Colonic mucosa (tissue), 4 donors: Measurements from ENCODE around the gene LPAR2. TPM values are rescaled to one million over a fixed set of nuclear protein-coding genes. Genes with fewer than 3 reads are reported as not detected.

Experiments
- DNase-seq: peaks from one replicate; pipeline ENCODE4 v3.0.0-alpha.2; 2020
- H3K27ac ChIP-seq: fragments of 200-600 bp; one replicate; pipeline ENCODE4 v1.8.0; 2021
- H3K27me3 ChIP-seq: fragments of 200-600 bp; one replicate; pipeline ENCODE4 v1.8.0; 2021
- H3K36me3 ChIP-seq: fragments of 200-600 bp; one replicate; pipeline ENCODE4 v1.8.0; 2021
- H3K4me1 ChIP-seq: fragments of 200-600 bp; one replicate; pipeline ENCODE4 v1.8.0; 2021; ENCODE audit warnings: mild to moderate bottlenecking
- H3K4me3 ChIP-seq: fragments of 200-600 bp; one replicate; pipeline ENCODE4 v1.8.0; 2021
- H3K9ac ChIP-seq, 2 donors: one replicate each; pipeline ENCODE4 v1.7.0; 2013; ENCODE audit warnings: control low read depth in 2 of 2, low read depth in 2 of 2, low read length in 2 of 2
- H3K9me3 ChIP-seq: fragments of 200-600 bp; one replicate; pipeline ENCODE4 v1.8.0; 2021
- intact Hi-C: fragments of 100-400 bp; cut with DNase I; formaldehyde crosslinking; loops from one replicate; pipeline ENCODE4 v1.14.1; 2022
- total RNA-seq, 2 donors: library from RNA; stranded (reverse); fragmentation: NEBNext Ultra II Directional in 1 of 2; extraction: Animal tissue kit (Norgen Biotek cat#: 25700) in 1 of 2; gene quantifications; one replicate each; pipeline ENCODE4 v1.2.1, GENCODE V29; 2021
- TF ChIP-seq, protein P1 (sequence below): fragments of 200-600 bp; IDR thresholded peaks from one replicate; pipeline ENCODE4 v1.8.0; 2022; ENCODE audit warnings: antibody characterized with exemption, mild to moderate bottlenecking
- donor health status: healthy.
- donor health status: DM: no; HTN: no; CAD: no.
- donor health status: DM: no; HTN: no; CAD: no.

Gene LPAR2
- total RNA-seq, 2 donors from 2014 or later = 16.6 to 22.6 TPM

DNA sequence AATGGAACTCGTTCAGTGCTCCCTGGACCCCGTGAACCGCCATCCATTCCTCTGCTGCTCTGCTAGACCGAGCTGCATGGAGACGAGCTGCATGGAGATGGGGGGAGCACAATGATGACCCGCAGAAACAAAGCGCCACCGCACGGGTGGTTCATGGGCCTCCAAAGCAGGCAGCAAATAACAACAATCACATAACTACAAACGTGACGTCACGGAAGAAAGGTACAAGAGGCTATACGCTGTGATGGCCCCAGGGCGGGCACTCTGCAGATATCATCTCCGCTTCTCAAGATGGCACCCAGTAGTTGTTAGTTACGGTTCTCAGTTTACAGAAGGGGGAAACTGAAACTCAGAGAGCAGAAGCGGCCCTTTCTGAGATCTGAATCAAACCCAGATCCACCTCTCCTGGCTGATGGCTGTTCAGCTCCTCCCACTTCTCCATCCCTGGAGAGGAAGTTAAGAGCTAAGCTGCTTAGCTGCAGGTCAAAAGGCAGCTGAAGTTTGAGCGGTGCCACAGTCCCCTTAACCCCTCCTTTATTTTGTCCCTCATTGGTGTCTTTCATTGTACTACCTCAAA is 33.7 kb upstream of the LPAR2 start:
- TF ChIP-seq, protein P1, sequence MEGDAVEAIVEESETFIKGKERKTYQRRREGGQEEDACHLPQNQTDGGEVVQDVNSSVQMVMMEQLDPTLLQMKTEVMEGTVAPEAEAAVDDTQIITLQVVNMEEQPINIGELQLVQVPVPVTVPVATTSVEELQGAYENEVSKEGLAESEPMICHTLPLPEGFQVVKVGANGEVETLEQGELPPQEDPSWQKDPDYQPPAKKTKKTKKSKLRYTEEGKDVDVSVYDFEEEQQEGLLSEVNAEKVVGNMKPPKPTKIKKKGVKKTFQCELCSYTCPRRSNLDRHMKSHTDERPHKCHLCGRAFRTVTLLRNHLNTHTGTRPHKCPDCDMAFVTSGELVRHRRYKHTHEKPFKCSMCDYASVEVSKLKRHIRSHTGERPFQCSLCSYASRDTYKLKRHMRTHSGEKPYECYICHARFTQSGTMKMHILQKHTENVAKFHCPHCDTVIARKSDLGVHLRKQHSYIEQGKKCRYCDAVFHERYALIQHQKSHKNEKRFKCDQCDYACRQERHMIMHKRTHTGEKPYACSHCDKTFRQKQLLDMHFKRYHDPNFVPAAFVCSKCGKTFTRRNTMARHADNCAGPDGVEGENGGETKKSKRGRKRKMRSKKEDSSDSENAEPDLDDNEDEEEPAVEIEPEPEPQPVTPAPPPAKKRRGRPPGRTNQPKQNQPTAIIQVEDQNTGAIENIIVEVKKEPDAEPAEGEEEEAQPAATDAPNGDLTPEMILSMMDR = no peak
- no peaks in the 10 kb centered on the region for H3K9me3 ChIP-seq
- DNase-seq = no peak
- intact Hi-C loops = no loop called here
- H3K27ac ChIP-seq = no peak overlapping the region
- H3K4me3 ChIP-seq = no peak overlapping the region
- no peaks in the 10 kb centered on the region for H3K27me3 ChIP-seq
- H3K4me1 ChIP-seq = no peaks in the 10 kb centered on the region
- H3K9ac ChIP-seq = peak overlapping the region; percentile 39 to 91
- peaks cover 10% of the 10 kb centered on the region for H3K36me3 ChIP-seq

DNA sequence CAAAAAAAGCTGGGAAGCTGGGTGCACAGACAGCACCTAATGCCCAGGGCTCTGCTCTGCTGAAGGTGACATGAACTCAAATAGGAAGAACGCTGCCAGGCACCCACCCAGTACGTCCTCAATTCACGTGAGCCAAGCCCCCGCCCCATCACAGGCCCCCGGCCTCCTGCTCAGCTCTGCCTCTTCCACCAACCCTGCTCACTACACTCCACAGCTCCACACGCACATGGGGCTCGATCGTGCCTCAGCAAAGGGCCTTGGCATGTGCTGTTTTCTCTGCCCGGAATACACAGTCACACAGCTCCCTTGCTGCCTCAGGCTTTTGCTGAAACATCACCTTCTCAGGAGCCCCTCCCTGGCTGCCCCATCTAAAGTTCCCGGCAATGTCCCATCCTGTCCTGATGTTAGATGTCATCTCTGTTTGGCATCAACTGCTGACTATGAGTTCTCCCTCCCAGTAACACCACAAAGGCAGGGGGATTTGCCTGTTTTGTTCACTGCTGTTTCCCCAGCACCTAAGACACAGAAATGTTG is 33.2 kb upstream of the LPAR2 start:
- no peak overlapping the region for H3K9ac ChIP-seq
- intact Hi-C loops = no loop called here
- H3K27ac ChIP-seq = no peak overlapping the region
- TF ChIP-seq, protein P1 = no peak
- no peaks in the 10 kb centered on the region for H3K9me3 ChIP-seq
- no peaks in the 10 kb centered on the region for H3K27me3 ChIP-seq
- H3K4me3 ChIP-seq = no peak overlapping the region
- DNase-seq = no peak
- peaks cover 13% of the 10 kb centered on the region for H3K36me3 ChIP-seq
- no peaks in the 10 kb centered on the region for H3K4me1 ChIP-seq

DNA sequence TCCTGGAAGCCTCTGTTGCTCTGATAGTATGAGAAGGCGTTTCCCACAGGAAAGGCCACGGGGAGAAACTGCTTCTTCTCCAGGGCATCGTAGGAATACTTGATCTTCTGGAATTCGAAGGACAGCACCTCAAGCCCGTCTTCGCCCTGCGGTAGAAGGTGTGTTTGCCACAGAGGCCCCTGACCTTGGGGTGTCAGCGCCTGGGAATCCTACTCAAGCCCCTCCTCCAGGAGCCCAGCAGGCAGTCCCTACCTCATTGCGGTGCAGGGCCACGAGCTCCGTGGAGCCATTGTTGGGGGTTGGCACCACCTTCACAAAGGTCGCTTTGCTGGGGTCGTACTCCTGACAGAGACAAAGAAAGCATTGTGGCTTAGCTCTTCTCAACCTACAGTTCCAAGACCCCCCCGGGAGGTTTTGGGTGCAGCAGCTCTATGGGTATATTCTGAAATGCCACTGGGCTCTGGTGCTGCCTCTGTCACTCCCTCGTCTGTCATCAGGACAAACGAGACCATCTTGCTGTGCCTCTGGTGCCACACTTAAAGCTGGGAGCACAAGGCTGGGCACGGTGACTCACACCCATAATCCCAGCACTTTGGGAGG is 31.7 kb upstream of the LPAR2 start:
- Histone ChIP-seq H3K27ac (no peak overlapping the region), H3K36me3 (peaks cover 27% of the 10 kb centered on the region), H3K27me3 (no peaks in the 10 kb centered on the region), H3K4me1 (no peaks in the 10 kb centered on the region), H3K9ac (no peak overlapping the region), H3K4me3 (no peak overlapping the region), H3K9me3 (no peaks in the 10 kb centered on the region)
- DNase-seq = no peak
- TF ChIP-seq, protein P1 = no peak
- intact Hi-C loops = no loop called here

DNA sequence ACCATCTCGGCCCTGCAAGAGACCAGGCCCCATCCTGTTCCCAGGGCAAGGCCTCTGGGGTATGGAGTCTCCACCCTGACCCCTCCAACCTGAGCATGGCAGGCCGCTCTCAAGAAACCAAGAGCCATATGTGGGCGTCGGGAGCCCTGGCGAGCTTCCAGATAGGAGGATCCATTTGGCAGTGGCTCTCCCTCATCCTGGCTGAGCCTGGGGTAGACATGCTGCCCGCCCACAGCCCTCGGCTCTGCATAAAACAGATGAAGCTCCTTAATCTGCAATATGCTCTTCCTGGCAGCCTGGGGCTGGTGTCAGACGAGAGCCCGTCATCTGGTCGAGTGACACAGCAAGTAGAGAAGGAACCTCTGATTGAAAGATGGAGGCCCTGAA is 29.4 kb upstream of the LPAR2 start:
- TF ChIP-seq, protein P1 = no peak
- no peaks in the 10 kb centered on the region for H3K4me1 ChIP-seq
- H3K27ac ChIP-seq = no peak overlapping the region
- no peak for DNase-seq
- no peak overlapping the region for H3K4me3 ChIP-seq
- no peak overlapping the region for H3K9ac ChIP-seq
- H3K36me3 ChIP-seq = peaks cover 34% of the 10 kb centered on the region
- H3K9me3 ChIP-seq = no peaks in the 10 kb centered on the region
- intact Hi-C loops = no loop called here
- no peaks in the 10 kb centered on the region for H3K27me3 ChIP-seq

DNA sequence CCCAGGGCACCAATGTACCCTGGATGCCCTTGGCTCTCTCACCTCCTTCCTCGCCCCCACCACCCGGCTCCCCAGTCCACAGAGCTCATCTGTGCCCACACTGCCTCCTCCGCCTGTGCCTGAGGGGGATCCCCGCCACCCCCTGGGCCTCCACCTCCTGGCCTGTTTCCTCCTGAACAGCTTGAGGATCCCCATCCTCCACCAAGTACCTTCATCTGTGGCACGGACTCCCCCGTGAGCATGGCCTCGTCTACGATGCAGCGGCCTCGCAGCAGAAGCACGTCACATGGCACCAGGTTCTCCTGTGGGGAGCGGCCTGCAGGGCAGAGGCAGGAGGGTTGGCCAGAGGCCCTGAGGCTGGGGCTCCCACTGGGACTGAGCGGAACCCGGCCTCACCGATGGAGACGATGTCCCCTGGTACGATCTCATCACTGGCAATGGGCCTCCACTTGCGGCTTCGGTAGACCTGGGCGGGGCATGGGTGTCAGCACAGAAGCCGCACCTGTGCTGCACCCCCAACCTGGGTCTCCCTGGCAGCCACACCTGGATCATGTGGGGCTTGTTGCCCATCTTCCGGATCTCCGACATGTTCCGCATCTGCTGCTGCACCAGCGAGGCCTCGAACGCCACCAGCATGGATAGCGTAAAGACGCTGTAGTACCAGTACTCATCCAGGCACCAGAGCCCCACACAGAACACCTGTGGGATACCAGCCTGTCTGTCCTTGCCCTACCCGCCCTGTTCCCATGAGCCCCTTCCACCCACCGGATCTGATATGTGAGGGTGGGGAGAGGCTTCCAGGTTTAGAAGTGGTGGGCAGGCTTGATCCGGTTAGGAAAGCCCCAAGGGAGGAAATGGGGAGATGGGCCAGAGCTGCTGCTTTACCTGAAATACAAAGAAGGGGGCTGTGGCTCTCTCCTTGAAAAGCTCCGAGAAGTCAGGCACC is 28.7 kb upstream of the LPAR2 start:
- Histone ChIP-seq H3K27ac (no peak overlapping the region), H3K9me3 (no peaks in the 10 kb centered on the region), H3K4me1 (no peaks in the 10 kb centered on the region), H3K4me3 (no peak overlapping the region), H3K27me3 (no peaks in the 10 kb centered on the region), H3K9ac (no peak overlapping the region), H3K36me3 (peaks cover 34% of the 10 kb centered on the region)
- intact Hi-C loops = no loop called here
- TF ChIP-seq, protein P1 = no peak
- no peak for DNase-seq
